Caco-2 (cell line): Measurements from ENCODE around the gene SLC16A2. TPM values are rescaled to one million over a fixed set of nuclear protein-coding genes. Genes with fewer than 3 reads are reported as not detected.

Experiments used
- BruUV-seq: library from RNA; stranded (reverse); fragments of 400-500 nt; replicated peaks from 2 replicates; lab custom pipeline; 2021; lab: Mats Ljungman, UMichigan
- CTCF ChIA-PET: fragments of 300-600 bp; sonication (Branson Sonifier 250); formaldehyde crosslinking; loops from one replicate; lab custom pipeline; 2022; ENCODE audit warnings: antibody characterized with exemption; lab: Charles Lee
- POLR2A ChIA-PET: fragments of 300-600 bp; sonication (Branson Sonifier 250); formaldehyde crosslinking; loops from one replicate; lab custom pipeline; 2022; ENCODE audit warnings: antibody characterized with exemption; lab: Charles Lee
- DNase-seq, 2 experiments: peaks; one replicate each; pipeline versions ENCODE4 v3.0.0 to v3.0.0-alpha.2; 2020 to 2022
- H3K27me3 ChIP-seq: replicated peaks from 2 replicates; pipeline ENCODE4 v1.6.0; 2011; ENCODE audit warnings: low read length; ENCODE audit not compliant: control insufficient read depth, insufficient read depth
- H3K36me3 ChIP-seq: 2 replicates; pipeline ENCODE4 v1.5.1; 2011; ENCODE audit warnings: low read length; ENCODE audit not compliant: control insufficient read depth, insufficient read depth
- H3K4me1 ChIP-seq: fragments of 250-450 bp; sonication (Bioruptor Pico); 2 replicates; pipeline ENCODE4 v1.5.1; 2020; ENCODE audit warnings: mild to moderate bottlenecking
- H3K4me3 ChIP-seq: 2 replicates; pipeline ENCODE4 v1.5.1; 2011; ENCODE audit warnings: low read depth, mild to moderate bottlenecking, control low read depth, low read length
- H3K9me3 ChIP-seq: fragments of 250-450 bp; sonication (Bioruptor Pico); 2 replicates; pipeline ENCODE4 v1.5.1; 2020; ENCODE audit warnings: mild to moderate bottlenecking, moderate library complexity
- H3K27ac Mint-ChIP-seq: one replicate; pipeline ENCODE4 v1.8.0; 2022; ENCODE audit warnings: mixed read lengths; ENCODE audit not compliant: unreplicated experiment
- H3K27me3 Mint-ChIP-seq: one replicate; pipeline ENCODE4 v1.8.0; 2022; ENCODE audit warnings: mixed read lengths; ENCODE audit not compliant: insufficient read depth, unreplicated experiment
- H3K36me3 Mint-ChIP-seq: one replicate; pipeline ENCODE4 v1.8.0; 2022; ENCODE audit warnings: mild to moderate bottlenecking, mixed read lengths; ENCODE audit not compliant: insufficient read depth, unreplicated experiment
- H3K4me1 Mint-ChIP-seq: one replicate; pipeline ENCODE4 v1.8.0; 2022; ENCODE audit warnings: low read depth, mixed read lengths; ENCODE audit not compliant: unreplicated experiment
- H3K4me3 Mint-ChIP-seq: one replicate; pipeline ENCODE4 v1.8.0; 2022; ENCODE audit warnings: mild to moderate bottlenecking, moderate library complexity, mixed read lengths; ENCODE audit not compliant: unreplicated experiment
- H3K9me3 Mint-ChIP-seq: one replicate; pipeline ENCODE4 v1.8.0; 2022; ENCODE audit warnings: mixed read lengths; ENCODE audit not compliant: unreplicated experiment
- intact Hi-C: fragments of 100-400 bp; cut with micrococcal nuclease; formaldehyde crosslinking; loops from one replicate; pipeline ENCODE4 v1.10.0; 2022; ENCODE audit not compliant: unreplicated experiment
- total RNA-seq: library from RNA; stranded (reverse); gene quantifications from 2 replicates; pipeline ENCODE4 v1.2.3, GENCODE V29; 2022
- TF ChIP-seq, protein P1 (sequence below), 2 experiments: fragments of 200-600 bp in 1 of 2; IDR thresholded peaks; 1 replicate in 1 of 2; 2 replicates in 1 of 2; pipeline versions ENCODE4 v1.5.1 to v1.8.0; 2011 to 2022; ENCODE audit warnings: antibody characterized with exemption in 1 of 2, control low read depth in 1 of 2, inconsistent platforms in 1 of 2, low read depth in 1 of 2, low read length in 1 of 2, mild to moderate bottlenecking in 1 of 2, moderate library complexity in 1 of 2; ENCODE audit not compliant: insufficient read depth in 1 of 2, severe bottlenecking in 1 of 2, unreplicated experiment in 1 of 2

SLC16A2 gene
- total RNA-seq, 1 experiment from 2014 or later = 0.34 TPM

DNA sequence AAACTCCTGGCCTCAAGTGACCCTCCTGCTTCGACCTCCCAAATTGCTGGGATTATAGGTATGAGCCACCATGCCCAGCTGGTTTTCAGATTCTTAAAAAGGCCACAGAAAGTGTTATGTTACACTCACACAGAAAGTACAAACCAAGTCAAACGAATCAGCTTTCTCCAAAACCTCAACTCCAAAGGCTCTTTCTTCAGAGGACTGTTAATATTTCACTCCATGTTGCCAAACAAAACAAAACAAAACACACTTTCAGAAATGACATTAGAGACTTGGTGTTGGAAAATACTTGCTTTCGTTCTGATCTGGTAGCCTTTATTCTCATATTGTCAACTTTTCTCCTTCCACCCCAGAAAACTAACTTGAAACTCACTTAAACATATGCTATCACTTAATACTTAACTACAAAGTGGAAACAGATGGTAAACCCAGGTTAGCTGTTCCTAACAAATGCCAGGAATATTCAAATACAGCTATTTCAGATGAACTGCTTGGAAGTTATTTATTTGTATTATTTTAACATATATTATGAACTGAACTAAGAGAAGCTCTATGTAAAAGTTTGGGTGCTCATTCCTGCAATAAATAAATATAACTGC is 158.4 kb downstream of the SLC16A2 start:
- Mint-ChIP-seq H3K36me3 (peaks cover 7% of the 10 kb centered on the region), H3K9me3 (no peaks in the 10 kb centered on the region), H3K4me1 (no peaks in the 10 kb centered on the region), H3K27ac (no peak overlapping the region), H3K4me3 (no peak overlapping the region), H3K27me3 (no peaks in the 10 kb centered on the region)
- Histone ChIP-seq H3K4me3 (no peak overlapping the region), H3K27me3 (no peaks in the 10 kb centered on the region), H3K4me1 (no peaks in the 10 kb centered on the region), H3K9me3 (no peaks in the 10 kb centered on the region), H3K36me3 (no peaks in the 10 kb centered on the region)
- CTCF ChIA-PET = no interaction called here
- no TSS peak for BruUV-seq
- intact Hi-C loops = no loop called here
- no peak for DNase-seq
- POLR2A ChIA-PET = no interaction called here
- TF ChIP-seq, protein P1, sequence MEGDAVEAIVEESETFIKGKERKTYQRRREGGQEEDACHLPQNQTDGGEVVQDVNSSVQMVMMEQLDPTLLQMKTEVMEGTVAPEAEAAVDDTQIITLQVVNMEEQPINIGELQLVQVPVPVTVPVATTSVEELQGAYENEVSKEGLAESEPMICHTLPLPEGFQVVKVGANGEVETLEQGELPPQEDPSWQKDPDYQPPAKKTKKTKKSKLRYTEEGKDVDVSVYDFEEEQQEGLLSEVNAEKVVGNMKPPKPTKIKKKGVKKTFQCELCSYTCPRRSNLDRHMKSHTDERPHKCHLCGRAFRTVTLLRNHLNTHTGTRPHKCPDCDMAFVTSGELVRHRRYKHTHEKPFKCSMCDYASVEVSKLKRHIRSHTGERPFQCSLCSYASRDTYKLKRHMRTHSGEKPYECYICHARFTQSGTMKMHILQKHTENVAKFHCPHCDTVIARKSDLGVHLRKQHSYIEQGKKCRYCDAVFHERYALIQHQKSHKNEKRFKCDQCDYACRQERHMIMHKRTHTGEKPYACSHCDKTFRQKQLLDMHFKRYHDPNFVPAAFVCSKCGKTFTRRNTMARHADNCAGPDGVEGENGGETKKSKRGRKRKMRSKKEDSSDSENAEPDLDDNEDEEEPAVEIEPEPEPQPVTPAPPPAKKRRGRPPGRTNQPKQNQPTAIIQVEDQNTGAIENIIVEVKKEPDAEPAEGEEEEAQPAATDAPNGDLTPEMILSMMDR (IDR thresholded peaks at IDR 0.05; ENCODE audit: insufficient read depth in 1 of 2, low read depth in 1 of 2, low read length in 1 of 2, severe bottlenecking in 1 of 2, unreplicated experiment in 1 of 2) = no peak

Other genes starting within 250 kb of the SLC16A2 start
- gene ZCCHC13, start 117.3 kb upstream of the SLC16A2 start, total RNA-seq = not detected in 2 replicates
- 27.2 and 28.7 TPM in 2 replicates for gene RLIM, start 193.1 kb downstream of the SLC16A2 start, total RNA-seq